WTC11 (cell line): ENCODE results near the gene UHMK1. TPM values are rescaled to one million over a fixed set of nuclear protein-coding genes. Genes with fewer than 3 reads are reported as not detected.

Source experiments
- ATAC-seq: fragments of 200-7000 bp; cut with Tn5 transposase; 2 replicates; pipeline ENCODE4 v1.10.0; 2021; ENCODE audit warnings: mild to moderate bottlenecking, moderate library complexity
- Bru-seq: library from RNA; stranded (reverse); fragments of 400-500 nt; gene quantifications from one replicate; lab custom pipeline; 2021; lab: Mats Ljungman, UMichigan
- CTCF ChIA-PET: fragments of 300-600 bp; sonication (Branson Sonifier 250); formaldehyde crosslinking; loops from one replicate; lab custom pipeline; 2021; ENCODE audit warnings: antibody characterized with exemption; lab: Charles Lee
- POLR2A ChIA-PET: fragments of 350-600 bp; sonication (Branson Sonifier 250); formaldehyde crosslinking; loops from one replicate; lab custom pipeline; 2021; ENCODE audit warnings: antibody characterized with exemption; lab: Charles Lee
- DNase-seq: peaks from one replicate; pipeline ENCODE4 v3.0.0; 2021; ENCODE audit warnings: low spot score
- H3K27ac Mint-ChIP-seq: 2 replicates; pipeline ENCODE4 v1.8.0; 2021; ENCODE audit warnings: mixed read lengths
- H3K27me3 Mint-ChIP-seq: 2 replicates; pipeline ENCODE4 v1.8.0; 2021; ENCODE audit warnings: low read depth, mild to moderate bottlenecking, moderate library complexity, mixed read lengths
- H3K36me3 Mint-ChIP-seq: 2 replicates; pipeline ENCODE4 v1.8.0; 2021; ENCODE audit warnings: mixed read lengths
- H3K4me1 Mint-ChIP-seq: 2 replicates; pipeline ENCODE4 v1.8.0; 2022; ENCODE audit warnings: mixed read lengths
- H3K4me3 Mint-ChIP-seq: 2 replicates; pipeline ENCODE4 v1.8.0; 2021; ENCODE audit warnings: mild to moderate bottlenecking, moderate library complexity, mixed read lengths
- H3K9me3 Mint-ChIP-seq: 2 replicates; pipeline ENCODE4 v1.8.0; 2021; ENCODE audit warnings: mixed read lengths
- ATF1 ChIP-seq: sonication (generic); formaldehyde crosslinking; IDR thresholded peaks from 2 replicates; pipeline ENCODE4 v1.8.1; 2023; ENCODE audit warnings: mild to moderate bottlenecking, moderate library complexity, missing genetic modification reagents
- EMX1 ChIP-seq: fragments of 250-450 bp; sonication (Bioruptor Pico); IDR thresholded peaks from 2 replicates; pipeline ENCODE4 v1.8.0; 2021; ENCODE audit warnings: mild to moderate bottlenecking
- ERG ChIP-seq: fragments of 250-450 bp; sonication (Bioruptor Pico); IDR thresholded peaks from 2 replicates; pipeline ENCODE4 v1.8.0; 2021; ENCODE audit warnings: mild to moderate bottlenecking
- MXD4 ChIP-seq: fragments of 250-450 bp; sonication (Bioruptor Pico); IDR thresholded peaks from 2 replicates; pipeline ENCODE4 v1.8.0; 2021; ENCODE audit warnings: mild to moderate bottlenecking, moderate library complexity, borderline replicate concordance
- NFATC4 ChIP-seq: fragments of 250-450 bp; sonication (Bioruptor Pico); IDR thresholded peaks from 2 replicates; pipeline ENCODE4 v1.9.0; 2021; ENCODE audit warnings: mild to moderate bottlenecking
- NR1H2 ChIP-seq: sonication (generic); formaldehyde crosslinking; IDR thresholded peaks from 2 replicates; pipeline ENCODE4 v1.9.0; 2021; ENCODE audit warnings: mild to moderate bottlenecking, moderate library complexity, missing genetic modification reagents
- OVOL2 ChIP-seq: fragments of 250-450 bp; sonication (Bioruptor Pico); IDR thresholded peaks from 2 replicates; pipeline ENCODE4 v1.9.0; 2021; ENCODE audit warnings: mild to moderate bottlenecking, borderline replicate concordance
- PRRX2 ChIP-seq: fragments of 250-450 bp; sonication (Bioruptor Pico); IDR thresholded peaks from 2 replicates; pipeline ENCODE4 v1.8.0; 2021; ENCODE audit warnings: mild to moderate bottlenecking
- ZMAT4 ChIP-seq: fragments of 250-450 bp; sonication (Bioruptor Pico); IDR thresholded peaks from 2 replicates; pipeline ENCODE4 v1.9.0; 2021; ENCODE audit warnings: mild to moderate bottlenecking
- long read RNA-seq, 3 experiments: library from RNA in 1 of 3; library from capped mRNA in 1 of 3; library from polyadenylated mRNA in 1 of 3; unstranded in 2 of 3; stranded (forward) in 1 of 3; transcript quantifications; one replicate each; pipeline ENCODE4 v2.0.0, GENCODE V29; 2021
- total RNA-seq: library from RNA; stranded (reverse); gene quantifications from 3 replicates; pipeline ENCODE4 v1.2.3, GENCODE V29; 2021
- TF ChIP-seq, protein P1 (sequence below): sonication (generic); formaldehyde crosslinking; IDR thresholded peaks from 2 replicates; pipeline ENCODE4 v1.8.1; 2023; ENCODE audit warnings: mild to moderate bottlenecking, missing genetic modification reagents, borderline replicate concordance
- TF ChIP-seq, protein P2 (sequence below): sonication (generic); formaldehyde crosslinking; conservative IDR thresholded peaks from 2 replicates; pipeline ENCODE4 v1.8.1; 2023; ENCODE audit warnings: mild to moderate bottlenecking, low read depth, missing genetic modification reagents, moderate library complexity
- TF ChIP-seq, protein P3 (sequence below): sonication (generic); formaldehyde crosslinking; IDR thresholded peaks from 2 replicates; pipeline ENCODE4 v1.8.0; 2022; ENCODE audit warnings: mild to moderate bottlenecking, missing genetic modification reagents
- TF ChIP-seq, protein P4 (sequence below): fragments of 250-450 bp; sonication (Bioruptor Pico); IDR thresholded peaks from 2 replicates; pipeline ENCODE4 v1.9.0; 2021; ENCODE audit warnings: mild to moderate bottlenecking
- TF ChIP-seq, protein P5 (sequence below): sonication (generic); formaldehyde crosslinking; IDR thresholded peaks from 2 replicates; pipeline ENCODE4 v1.8.0; 2023; ENCODE audit warnings: missing genetic modification reagents, mild to moderate bottlenecking, borderline replicate concordance

Gene UHMK1, protein sequence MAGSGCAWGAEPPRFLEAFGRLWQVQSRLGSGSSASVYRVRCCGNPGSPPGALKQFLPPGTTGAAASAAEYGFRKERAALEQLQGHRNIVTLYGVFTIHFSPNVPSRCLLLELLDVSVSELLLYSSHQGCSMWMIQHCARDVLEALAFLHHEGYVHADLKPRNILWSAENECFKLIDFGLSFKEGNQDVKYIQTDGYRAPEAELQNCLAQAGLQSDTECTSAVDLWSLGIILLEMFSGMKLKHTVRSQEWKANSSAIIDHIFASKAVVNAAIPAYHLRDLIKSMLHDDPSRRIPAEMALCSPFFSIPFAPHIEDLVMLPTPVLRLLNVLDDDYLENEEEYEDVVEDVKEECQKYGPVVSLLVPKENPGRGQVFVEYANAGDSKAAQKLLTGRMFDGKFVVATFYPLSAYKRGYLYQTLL
- total RNA-seq (18.3 to 20.0 TPM (median 18.8 TPM) in 3 replicates), Bru-seq, nascent RNA (percentile 92 among the genes with signal in this experiment)
- long read RNA-seq, experiment 1, full-length matches to known transcripts = 29 of 75 reads
- long read RNA-seq, experiment 1, partial matches to known transcripts = 14 of 75 reads
- long read RNA-seq, experiment 1, other reads (novel, unspliced or antisense) = 32 of 75 reads
- long read RNA-seq, experiment 2, full-length matches to known transcripts = 3 of 39 reads
- long read RNA-seq, experiment 2, partial matches to known transcripts = 1 of 39 reads
- long read RNA-seq, experiment 2, other reads (novel, unspliced or antisense) = 35 of 39 reads
- long read RNA-seq, experiment 3, full-length matches to known transcripts = 7 of 9 reads
- long read RNA-seq, experiment 3, partial matches to known transcripts = 0 of 9 reads
- long read RNA-seq, experiment 3, other reads (novel, unspliced or antisense) = 2 of 9 reads

- CTCF ChIA-PET = no interaction called here
- H3K9me3 Mint-ChIP-seq = peaks cover 3% of the 10 kb centered on the region; the same call in 1 of the 2 replicates
- H3K36me3 Mint-ChIP-seq = peaks cover 24% of the 10 kb centered on the region
- peak within 1 kb of the TSS; percentile 90 for H3K4me3 Mint-ChIP-seq
- H3K27me3 Mint-ChIP-seq = no peaks in the 10 kb centered on the region
- ATAC-seq (peak; percentile 93), DNase-seq (peak; percentile 81)
- peaks cover 24% of the 10 kb centered on the region for H3K4me1 Mint-ChIP-seq
- H3K27ac Mint-ChIP-seq = peak within 1 kb of the TSS; percentile 79
- POLR2A ChIA-PET = no interaction called here
- TF ChIP-seq NFATC4 = no peak
- no peak for TF ChIP-seq ATF1 (CRISPR knock-in tag)
- no peak for TF ChIP-seq EMX1 (CRISPR knock-in tag)
- TF ChIP-seq, protein P1, sequence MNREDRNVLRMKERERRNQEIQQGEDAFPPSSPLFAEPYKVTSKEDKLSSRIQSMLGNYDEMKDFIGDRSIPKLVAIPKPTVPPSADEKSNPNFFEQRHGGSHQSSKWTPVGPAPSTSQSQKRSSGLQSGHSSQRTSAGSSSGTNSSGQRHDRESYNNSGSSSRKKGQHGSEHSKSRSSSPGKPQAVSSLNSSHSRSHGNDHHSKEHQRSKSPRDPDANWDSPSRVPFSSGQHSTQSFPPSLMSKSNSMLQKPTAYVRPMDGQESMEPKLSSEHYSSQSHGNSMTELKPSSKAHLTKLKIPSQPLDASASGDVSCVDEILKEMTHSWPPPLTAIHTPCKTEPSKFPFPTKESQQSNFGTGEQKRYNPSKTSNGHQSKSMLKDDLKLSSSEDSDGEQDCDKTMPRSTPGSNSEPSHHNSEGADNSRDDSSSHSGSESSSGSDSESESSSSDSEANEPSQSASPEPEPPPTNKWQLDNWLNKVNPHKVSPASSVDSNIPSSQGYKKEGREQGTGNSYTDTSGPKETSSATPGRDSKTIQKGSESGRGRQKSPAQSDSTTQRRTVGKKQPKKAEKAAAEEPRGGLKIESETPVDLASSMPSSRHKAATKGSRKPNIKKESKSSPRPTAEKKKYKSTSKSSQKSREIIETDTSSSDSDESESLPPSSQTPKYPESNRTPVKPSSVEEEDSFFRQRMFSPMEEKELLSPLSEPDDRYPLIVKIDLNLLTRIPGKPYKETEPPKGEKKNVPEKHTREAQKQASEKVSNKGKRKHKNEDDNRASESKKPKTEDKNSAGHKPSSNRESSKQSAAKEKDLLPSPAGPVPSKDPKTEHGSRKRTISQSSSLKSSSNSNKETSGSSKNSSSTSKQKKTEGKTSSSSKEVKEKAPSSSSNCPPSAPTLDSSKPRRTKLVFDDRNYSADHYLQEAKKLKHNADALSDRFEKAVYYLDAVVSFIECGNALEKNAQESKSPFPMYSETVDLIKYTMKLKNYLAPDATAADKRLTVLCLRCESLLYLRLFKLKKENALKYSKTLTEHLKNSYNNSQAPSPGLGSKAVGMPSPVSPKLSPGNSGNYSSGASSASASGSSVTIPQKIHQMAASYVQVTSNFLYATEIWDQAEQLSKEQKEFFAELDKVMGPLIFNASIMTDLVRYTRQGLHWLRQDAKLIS = no peak
- TF ChIP-seq, protein P2, sequence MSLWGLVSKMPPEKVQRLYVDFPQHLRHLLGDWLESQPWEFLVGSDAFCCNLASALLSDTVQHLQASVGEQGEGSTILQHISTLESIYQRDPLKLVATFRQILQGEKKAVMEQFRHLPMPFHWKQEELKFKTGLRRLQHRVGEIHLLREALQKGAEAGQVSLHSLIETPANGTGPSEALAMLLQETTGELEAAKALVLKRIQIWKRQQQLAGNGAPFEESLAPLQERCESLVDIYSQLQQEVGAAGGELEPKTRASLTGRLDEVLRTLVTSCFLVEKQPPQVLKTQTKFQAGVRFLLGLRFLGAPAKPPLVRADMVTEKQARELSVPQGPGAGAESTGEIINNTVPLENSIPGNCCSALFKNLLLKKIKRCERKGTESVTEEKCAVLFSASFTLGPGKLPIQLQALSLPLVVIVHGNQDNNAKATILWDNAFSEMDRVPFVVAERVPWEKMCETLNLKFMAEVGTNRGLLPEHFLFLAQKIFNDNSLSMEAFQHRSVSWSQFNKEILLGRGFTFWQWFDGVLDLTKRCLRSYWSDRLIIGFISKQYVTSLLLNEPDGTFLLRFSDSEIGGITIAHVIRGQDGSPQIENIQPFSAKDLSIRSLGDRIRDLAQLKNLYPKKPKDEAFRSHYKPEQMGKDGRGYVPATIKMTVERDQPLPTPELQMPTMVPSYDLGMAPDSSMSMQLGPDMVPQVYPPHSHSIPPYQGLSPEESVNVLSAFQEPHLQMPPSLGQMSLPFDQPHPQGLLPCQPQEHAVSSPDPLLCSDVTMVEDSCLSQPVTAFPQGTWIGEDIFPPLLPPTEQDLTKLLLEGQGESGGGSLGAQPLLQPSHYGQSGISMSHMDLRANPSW (CRISPR knock-in tag) = no peak
- TF ChIP-seq, protein P3, sequence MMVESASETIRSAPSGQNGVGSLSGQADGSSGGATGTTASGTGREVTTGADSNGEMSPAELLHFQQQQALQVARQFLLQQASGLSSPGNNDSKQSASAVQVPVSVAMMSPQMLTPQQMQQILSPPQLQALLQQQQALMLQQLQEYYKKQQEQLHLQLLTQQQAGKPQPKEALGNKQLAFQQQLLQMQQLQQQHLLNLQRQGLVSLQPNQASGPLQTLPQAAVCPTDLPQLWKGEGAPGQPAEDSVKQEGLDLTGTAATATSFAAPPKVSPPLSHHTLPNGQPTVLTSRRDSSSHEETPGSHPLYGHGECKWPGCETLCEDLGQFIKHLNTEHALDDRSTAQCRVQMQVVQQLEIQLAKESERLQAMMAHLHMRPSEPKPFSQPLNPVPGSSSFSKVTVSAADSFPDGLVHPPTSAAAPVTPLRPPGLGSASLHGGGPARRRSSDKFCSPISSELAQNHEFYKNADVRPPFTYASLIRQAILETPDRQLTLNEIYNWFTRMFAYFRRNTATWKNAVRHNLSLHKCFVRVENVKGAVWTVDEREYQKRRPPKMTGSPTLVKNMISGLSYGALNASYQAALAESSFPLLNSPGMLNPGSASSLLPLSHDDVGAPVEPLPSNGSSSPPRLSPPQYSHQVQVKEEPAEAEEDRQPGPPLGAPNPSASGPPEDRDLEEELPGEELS (CRISPR knock-in tag) = peak; percentile 73; the same call in 1 of the 2 replicates
- TF ChIP-seq MXD4 (CRISPR knock-in tag) = no peak
- no peak for TF ChIP-seq ZMAT4 (CRISPR knock-in tag)
- no peak for TF ChIP-seq ERG (CRISPR knock-in tag)
- TF ChIP-seq NR1H2 = no peak
- no peak for TF ChIP-seq PRRX2 (CRISPR knock-in tag)
- no peak for TF ChIP-seq OVOL2
- TF ChIP-seq, protein P4, sequence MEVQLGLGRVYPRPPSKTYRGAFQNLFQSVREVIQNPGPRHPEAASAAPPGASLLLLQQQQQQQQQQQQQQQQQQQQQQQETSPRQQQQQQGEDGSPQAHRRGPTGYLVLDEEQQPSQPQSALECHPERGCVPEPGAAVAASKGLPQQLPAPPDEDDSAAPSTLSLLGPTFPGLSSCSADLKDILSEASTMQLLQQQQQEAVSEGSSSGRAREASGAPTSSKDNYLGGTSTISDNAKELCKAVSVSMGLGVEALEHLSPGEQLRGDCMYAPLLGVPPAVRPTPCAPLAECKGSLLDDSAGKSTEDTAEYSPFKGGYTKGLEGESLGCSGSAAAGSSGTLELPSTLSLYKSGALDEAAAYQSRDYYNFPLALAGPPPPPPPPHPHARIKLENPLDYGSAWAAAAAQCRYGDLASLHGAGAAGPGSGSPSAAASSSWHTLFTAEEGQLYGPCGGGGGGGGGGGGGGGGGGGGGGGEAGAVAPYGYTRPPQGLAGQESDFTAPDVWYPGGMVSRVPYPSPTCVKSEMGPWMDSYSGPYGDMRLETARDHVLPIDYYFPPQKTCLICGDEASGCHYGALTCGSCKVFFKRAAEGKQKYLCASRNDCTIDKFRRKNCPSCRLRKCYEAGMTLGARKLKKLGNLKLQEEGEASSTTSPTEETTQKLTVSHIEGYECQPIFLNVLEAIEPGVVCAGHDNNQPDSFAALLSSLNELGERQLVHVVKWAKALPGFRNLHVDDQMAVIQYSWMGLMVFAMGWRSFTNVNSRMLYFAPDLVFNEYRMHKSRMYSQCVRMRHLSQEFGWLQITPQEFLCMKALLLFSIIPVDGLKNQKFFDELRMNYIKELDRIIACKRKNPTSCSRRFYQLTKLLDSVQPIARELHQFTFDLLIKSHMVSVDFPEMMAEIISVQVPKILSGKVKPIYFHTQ (CRISPR knock-in tag) = no peak
- TF ChIP-seq, protein P5, sequence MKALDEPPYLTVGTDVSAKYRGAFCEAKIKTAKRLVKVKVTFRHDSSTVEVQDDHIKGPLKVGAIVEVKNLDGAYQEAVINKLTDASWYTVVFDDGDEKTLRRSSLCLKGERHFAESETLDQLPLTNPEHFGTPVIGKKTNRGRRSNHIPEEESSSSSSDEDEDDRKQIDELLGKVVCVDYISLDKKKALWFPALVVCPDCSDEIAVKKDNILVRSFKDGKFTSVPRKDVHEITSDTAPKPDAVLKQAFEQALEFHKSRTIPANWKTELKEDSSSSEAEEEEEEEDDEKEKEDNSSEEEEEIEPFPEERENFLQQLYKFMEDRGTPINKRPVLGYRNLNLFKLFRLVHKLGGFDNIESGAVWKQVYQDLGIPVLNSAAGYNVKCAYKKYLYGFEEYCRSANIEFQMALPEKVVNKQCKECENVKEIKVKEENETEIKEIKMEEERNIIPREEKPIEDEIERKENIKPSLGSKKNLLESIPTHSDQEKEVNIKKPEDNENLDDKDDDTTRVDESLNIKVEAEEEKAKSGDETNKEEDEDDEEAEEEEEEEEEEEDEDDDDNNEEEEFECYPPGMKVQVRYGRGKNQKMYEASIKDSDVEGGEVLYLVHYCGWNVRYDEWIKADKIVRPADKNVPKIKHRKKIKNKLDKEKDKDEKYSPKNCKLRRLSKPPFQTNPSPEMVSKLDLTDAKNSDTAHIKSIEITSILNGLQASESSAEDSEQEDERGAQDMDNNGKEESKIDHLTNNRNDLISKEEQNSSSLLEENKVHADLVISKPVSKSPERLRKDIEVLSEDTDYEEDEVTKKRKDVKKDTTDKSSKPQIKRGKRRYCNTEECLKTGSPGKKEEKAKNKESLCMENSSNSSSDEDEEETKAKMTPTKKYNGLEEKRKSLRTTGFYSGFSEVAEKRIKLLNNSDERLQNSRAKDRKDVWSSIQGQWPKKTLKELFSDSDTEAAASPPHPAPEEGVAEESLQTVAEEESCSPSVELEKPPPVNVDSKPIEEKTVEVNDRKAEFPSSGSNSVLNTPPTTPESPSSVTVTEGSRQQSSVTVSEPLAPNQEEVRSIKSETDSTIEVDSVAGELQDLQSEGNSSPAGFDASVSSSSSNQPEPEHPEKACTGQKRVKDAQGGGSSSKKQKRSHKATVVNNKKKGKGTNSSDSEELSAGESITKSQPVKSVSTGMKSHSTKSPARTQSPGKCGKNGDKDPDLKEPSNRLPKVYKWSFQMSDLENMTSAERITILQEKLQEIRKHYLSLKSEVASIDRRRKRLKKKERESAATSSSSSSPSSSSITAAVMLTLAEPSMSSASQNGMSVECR = 0 out of 2 replicates have a peak, but pooled peaks have one; percentile 25
Observed at GRCh38 chr1:162497723-162498495, at the start of gene UHMK1. Gene UHMK1, plus strand, starts transcription at chr1:162497818. Its CDS starts 183 bp downstream, at chr1:162498001.
